ENCODE measurements around the gene CHRD.

- TF ChIP-seq CTCF (IDR thresholded peaks at IDR 0.05 in 8 of 11, conservative IDR thresholded peaks at IDR 0.05 in 3 of 11) (no peak), POLR2AphosphoS5 (IDR thresholded peaks at IDR 0.05) (no peak), POLR2A (IDR thresholded peaks at IDR 0.05) (no peak)
These were observed 29.2 kb upstream of the CHRD start for GRCh38 chr3:184350618-184351017.
